ENCODE data around the gene RABL6. TPM values are rescaled to one million over a fixed set of nuclear protein-coding genes. Genes with fewer than 3 reads are reported as not detected.
"Not testable (repeated sequence)": the region's sequence is repeated elsewhere in the genome, so short reads cannot be mapped to it uniquely, and the experiment has no call there.

Gene RABL6
- total RNA-seq, 1 donor, result 49.8 TPM

- TF ChIP-seq CTCF (IDR thresholded peaks at IDR 0.05; ENCODE audit: insufficient read depth, low read length), result peak; percentile 72
- peak; percentile 67 for DNase-seq (ENCODE audit: low read depth)
- H3K4me3 ChIP-seq (ENCODE audit: low read depth, low read length), result no peak overlapping the region
Observed at GRCh38 chr9:136787690-136788400, 19.9 kb upstream of the RABL6 start.

GRCh38 chr9:136788644-136789522, 18.9 kb upstream of the RABL6 start:
- DNase-seq (ENCODE audit: low read depth); H3K4me3 ChIP-seq (ENCODE audit: low read depth, low read length): not testable (repeated sequence)

GRCh38 chr9:136789523-136789937, 18.2 kb upstream of the RABL6 start:
- no peak overlapping the region for H3K4me3 ChIP-seq (ENCODE audit: low read depth, low read length)
- DNase-seq (ENCODE audit: low read depth), result no peak
- TF ChIP-seq CTCF (IDR thresholded peaks at IDR 0.05; ENCODE audit: insufficient read depth, low read length), result no peak

- DNase-seq (ENCODE audit: low read depth), result peak; percentile 99
- no peak for TF ChIP-seq CTCF (IDR thresholded peaks at IDR 0.05; ENCODE audit: insufficient read depth, low read length)
- H3K4me3 ChIP-seq (ENCODE audit: low read depth, low read length), result peak within 1 kb of the TSS; percentile 96
Observed at GRCh38 chr9:136790640-136791515, 16.9 kb upstream of the RABL6 start, which contains the start of gene TMEM141. Gene TMEM141 (plus strand): TSS chr9:136791344. CDS start chr9:136791371, 27 bp downstream.

GRCh38 chr9:136791516-136792276, 16.1 kb upstream of the RABL6 start:
- no peak for DNase-seq (ENCODE audit: low read depth)
- H3K4me3 ChIP-seq (ENCODE audit: low read depth, low read length), result peak overlapping the region; percentile 96
- peak; percentile 82 for TF ChIP-seq CTCF (IDR thresholded peaks at IDR 0.05; ENCODE audit: insufficient read depth, low read length)

- TF ChIP-seq CTCF (IDR thresholded peaks at IDR 0.05; ENCODE audit: insufficient read depth, low read length), result no peak
- DNase-seq (ENCODE audit: low read depth), result no peak
- H3K4me3 ChIP-seq (ENCODE audit: low read depth, low read length), result peak overlapping the region; percentile 96
Observed at GRCh38 chr9:136792321-136793085, 15.2 kb upstream of the RABL6 start.

Data from fibroblast of the aortic adventitia (primary cell).